PC-3 (cell line): Measurements from ENCODE around the gene ZCWPW1. TPM values are rescaled to one million over a fixed set of nuclear protein-coding genes. Genes with fewer than 3 reads are reported as not detected.
"Not testable (repeated sequence)": the region's sequence is repeated elsewhere in the genome, so short reads cannot be mapped to it uniquely, and the experiment has no call there.

Source experiments
- ATAC-seq: fragments of 200-7000 bp; cut with Tn5 transposase; 2 replicates; pipeline ENCODE4 v1.9.1; 2020; ENCODE audit warnings: mild to moderate bottlenecking, moderate library complexity
- BruUV-seq: library from RNA; stranded (reverse); fragments of 400-500 nt; replicated peaks from 2 replicates; lab custom pipeline; 2021; lab: Mats Ljungman, UMichigan
- CTCF ChIA-PET: fragments of 300-600 bp; sonication (Branson Sonifier 250); formaldehyde crosslinking; loops from one replicate; lab custom pipeline; 2022; ENCODE audit warnings: antibody characterized with exemption; lab: Charles Lee
- POLR2A ChIA-PET: fragments of 300-600 bp; sonication (Branson Sonifier 250); formaldehyde crosslinking; loops from one replicate; lab custom pipeline; 2022; ENCODE audit warnings: antibody characterized with exemption; ENCODE audit not compliant: unreplicated experiment; lab: Charles Lee
- DNase-seq: peaks from one replicate; pipeline ENCODE4 v3.0.0-alpha.2; 2015
- H2AFZ ChIP-seq: fragments of 300-600 bp; sonication (generic); 2 replicates; pipeline ENCODE4 v1.6.0; 2016; ENCODE audit warnings: antibody characterized with exemption, low read length
- H3F3A ChIP-seq: fragments of 300-600 bp; sonication (generic); one replicate; pipeline ENCODE4 v1.6.0; 2017; ENCODE audit warnings: antibody characterized with exemption, low read length, control low read depth, mild to moderate bottlenecking; ENCODE audit not compliant: unreplicated experiment
- H3K27ac ChIP-seq: fragments of 300-600 bp; sonication (generic); 2 replicates; pipeline ENCODE4 v1.5.1; 2016; ENCODE audit warnings: mild to moderate bottlenecking, low read length
- H3K27me3 ChIP-seq: fragments of 300-600 bp; sonication (generic); 2 replicates; pipeline ENCODE4 v1.6.1; 2016; ENCODE audit warnings: low read length, mixed read lengths
- H3K36me3 ChIP-seq: fragments of 300-600 bp; sonication (generic); 2 replicates; pipeline ENCODE4 v1.6.1; 2016; ENCODE audit warnings: low read depth, mixed run types, low read length, mixed read lengths
- H3K4me1 ChIP-seq: fragments of 300-600 bp; sonication (generic); 2 replicates; pipeline ENCODE4 v1.5.1; 2016; ENCODE audit warnings: low read length; ENCODE audit not compliant: insufficient read depth
- H3K4me2 ChIP-seq: fragments of 300-600 bp; sonication (generic); 2 replicates; pipeline ENCODE4 v1.6.0; 2016; ENCODE audit warnings: low read length
- H3K4me3 ChIP-seq: fragments of 300-600 bp; sonication (generic); 2 replicates; pipeline ENCODE4 v1.5.1; 2016; ENCODE audit warnings: mild to moderate bottlenecking, low read length, mixed read lengths
- H3K79me2 ChIP-seq: fragments of 300-600 bp; sonication (generic); 2 replicates; pipeline ENCODE4 v1.6.1; 2017; ENCODE audit warnings: low read length, mixed read lengths
- H3K9ac ChIP-seq: fragments of 300-600 bp; sonication (generic); 2 replicates; pipeline ENCODE4 v1.6.0; 2016; ENCODE audit warnings: mild to moderate bottlenecking, low read length
- H3K9me2 ChIP-seq: fragments of 300-600 bp; sonication (generic); replicated peaks from 2 replicates; pipeline ENCODE4 v1.6.1; 2016; ENCODE audit warnings: mixed run types, low read length, mixed read lengths
- H3K9me3 ChIP-seq: fragments of 300-600 bp; sonication (generic); 2 replicates; pipeline ENCODE4 v1.6.1; 2016; ENCODE audit warnings: low read length, mixed read lengths
- H4K20me1 ChIP-seq: fragments of 300-600 bp; sonication (generic); 2 replicates; pipeline ENCODE4 v1.6.1; 2016; ENCODE audit warnings: low read length, mixed read lengths
- EZH2 ChIP-seq: fragments of 300-600 bp; sonication (generic); IDR thresholded peaks from one replicate; pipeline ENCODE4 v1.6.1; 2017; ENCODE audit warnings: antibody characterized with exemption, mild to moderate bottlenecking, low read length; ENCODE audit not compliant: unreplicated experiment
- EZH2phosphoT487 ChIP-seq: fragments of 300-600 bp; sonication (generic); IDR thresholded peaks from 2 replicates; pipeline ENCODE4 v1.6.1; 2018; ENCODE audit warnings: mild to moderate bottlenecking, antibody characterized with exemption, low read length, borderline replicate concordance
- intact Hi-C: fragments of 100-400 bp; cut with micrococcal nuclease; formaldehyde crosslinking; loops from 2 replicates; pipeline ENCODE4 v1.9.0; 2023
- total RNA-seq: library from RNA; depleted of rRNA; stranded (reverse); fragments of >200 nt; gene quantifications from 2 replicates; pipeline ENCODE4 v1.2.3, GENCODE V29; 2014
- TF ChIP-seq, protein P1 (sequence below): fragments of 300-600 bp; sonication (generic); conservative IDR thresholded peaks from 2 replicates; pipeline ENCODE4 v1.5.1; 2017; ENCODE audit warnings: antibody characterized with exemption, low read depth, mild to moderate bottlenecking, low read length

ZCWPW1 gene
- total RNA-seq, 1 experiment from 2014 or later = 2.2 TPM

DNA sequence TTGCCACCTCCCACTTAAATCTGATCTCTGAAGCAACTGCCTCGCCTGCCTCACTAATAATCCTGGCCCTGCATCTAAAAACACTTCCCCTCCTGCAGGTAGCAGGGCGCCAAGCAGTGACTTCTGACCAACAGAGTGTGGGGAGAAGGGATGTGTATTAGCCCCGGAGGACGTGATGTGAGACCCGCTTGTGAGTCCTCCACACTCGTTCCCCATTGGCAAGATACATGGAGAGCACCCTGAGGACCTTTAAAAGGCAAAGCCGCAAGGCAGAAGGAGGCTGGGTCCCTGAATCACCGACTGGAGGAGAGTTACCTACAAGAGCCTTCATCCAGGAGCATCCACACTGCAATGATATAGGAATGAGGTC is 61.3 kb downstream of the ZCWPW1 start:
- Histone ChIP-seq H3K9me2 (no peaks in the 10 kb centered on the region), H2AFZ (no peak overlapping the region), H3K9me3 (no peaks in the 10 kb centered on the region), H3K4me3 (no peak overlapping the region), H3K36me3 (peaks cover 16% of the 10 kb centered on the region; the same call in 1 of the 2 replicates), H3K27me3 (no peaks in the 10 kb centered on the region), H4K20me1 (no peaks in the 10 kb centered on the region), H3K4me2 (no peak overlapping the region), H3K27ac (no peak overlapping the region), H3F3A (no peaks in the 10 kb centered on the region), H3K79me2 (no peaks in the 10 kb centered on the region), H3K9ac (no peak overlapping the region), H3K4me1 (no peaks in the 10 kb centered on the region)
- no peak for ATAC-seq
- BruUV-seq = no TSS peak
- no peak for DNase-seq
- intact Hi-C loops = no loop called here
- TF ChIP-seq, protein P1, sequence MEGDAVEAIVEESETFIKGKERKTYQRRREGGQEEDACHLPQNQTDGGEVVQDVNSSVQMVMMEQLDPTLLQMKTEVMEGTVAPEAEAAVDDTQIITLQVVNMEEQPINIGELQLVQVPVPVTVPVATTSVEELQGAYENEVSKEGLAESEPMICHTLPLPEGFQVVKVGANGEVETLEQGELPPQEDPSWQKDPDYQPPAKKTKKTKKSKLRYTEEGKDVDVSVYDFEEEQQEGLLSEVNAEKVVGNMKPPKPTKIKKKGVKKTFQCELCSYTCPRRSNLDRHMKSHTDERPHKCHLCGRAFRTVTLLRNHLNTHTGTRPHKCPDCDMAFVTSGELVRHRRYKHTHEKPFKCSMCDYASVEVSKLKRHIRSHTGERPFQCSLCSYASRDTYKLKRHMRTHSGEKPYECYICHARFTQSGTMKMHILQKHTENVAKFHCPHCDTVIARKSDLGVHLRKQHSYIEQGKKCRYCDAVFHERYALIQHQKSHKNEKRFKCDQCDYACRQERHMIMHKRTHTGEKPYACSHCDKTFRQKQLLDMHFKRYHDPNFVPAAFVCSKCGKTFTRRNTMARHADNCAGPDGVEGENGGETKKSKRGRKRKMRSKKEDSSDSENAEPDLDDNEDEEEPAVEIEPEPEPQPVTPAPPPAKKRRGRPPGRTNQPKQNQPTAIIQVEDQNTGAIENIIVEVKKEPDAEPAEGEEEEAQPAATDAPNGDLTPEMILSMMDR = no peak
- no peak for TF ChIP-seq EZH2phosphoT487
- no peak for TF ChIP-seq EZH2
- ChIA-PET CTCF (no interaction called here), POLR2A (no interaction called here)

DNA sequence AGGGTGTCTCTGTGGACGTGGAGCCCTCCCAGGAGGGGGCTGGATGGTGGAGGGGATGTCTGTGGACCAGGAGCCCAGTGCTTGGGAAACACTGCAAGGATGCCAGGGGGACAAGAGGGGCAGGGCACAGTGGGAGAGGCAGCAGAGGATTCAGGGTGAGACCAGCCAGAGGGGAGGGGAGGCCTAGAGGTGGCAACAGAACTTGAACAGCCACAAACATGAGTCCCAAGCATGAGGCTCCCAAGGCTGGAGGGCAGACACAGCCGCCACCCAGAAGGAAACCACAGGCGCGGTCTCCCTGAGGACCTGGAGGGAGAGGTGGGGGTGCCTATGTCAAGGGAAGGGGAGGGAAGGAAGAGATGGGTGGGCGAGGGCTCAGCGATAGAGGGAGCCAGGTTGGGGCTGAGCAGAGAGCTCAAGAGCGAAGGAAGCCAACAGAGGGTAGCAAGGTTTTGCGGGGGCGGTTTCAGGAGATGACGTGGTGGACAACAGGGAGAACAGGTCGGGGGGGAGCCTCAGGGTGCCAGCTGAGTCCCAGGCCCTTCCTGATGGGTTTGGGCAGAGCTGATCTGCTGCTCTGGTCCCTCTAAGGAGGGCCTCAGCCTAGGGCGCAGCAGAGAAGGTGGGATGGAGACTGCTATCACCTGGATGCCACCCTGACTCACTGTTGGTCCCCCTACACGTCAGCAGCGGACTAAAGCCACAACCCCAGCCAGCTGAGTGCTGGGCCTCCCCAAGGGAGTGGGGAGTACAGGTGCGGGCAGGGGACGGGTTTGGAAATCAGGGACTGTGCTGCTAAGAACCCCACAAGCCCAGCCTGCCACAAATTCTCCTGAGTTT is 61.9 kb downstream of the ZCWPW1 start:
- Histone ChIP-seq H3K9ac (no peak overlapping the region), H3K27me3 (no peaks in the 10 kb centered on the region), H2AFZ (no peak overlapping the region), H3K4me3 (no peak overlapping the region), H3F3A (no peaks in the 10 kb centered on the region), H3K27ac (no peak overlapping the region), H4K20me1 (no peaks in the 10 kb centered on the region), H3K4me2 (no peak overlapping the region), H3K9me2 (no peaks in the 10 kb centered on the region), H3K36me3 (peaks cover 19% of the 10 kb centered on the region; the same call in 1 of the 2 replicates), H3K79me2 (no peaks in the 10 kb centered on the region), H3K4me1 (no peaks in the 10 kb centered on the region), H3K9me3 (no peaks in the 10 kb centered on the region)
- BruUV-seq = no TSS peak
- intact Hi-C loops = no loop called here
- TF ChIP-seq, protein P1 = no peak
- TF ChIP-seq EZH2phosphoT487 (no peak), EZH2 (no peak)
- ChIA-PET CTCF (no interaction called here), POLR2A (no interaction called here)
- no peak; the same call in 1 of the 2 replicates for ATAC-seq
- DNase-seq = no peak

- intact Hi-C loops, H2AFZ ChIP-seq, H3K9me2 ChIP-seq, H3F3A ChIP-seq, H4K20me1 ChIP-seq, H3K9me3 ChIP-seq, POLR2A ChIA-PET, H3K4me1 ChIP-seq, H3K27me3 ChIP-seq, CTCF ChIA-PET, DNase-seq, H3K4me3 ChIP-seq, H3K9ac ChIP-seq, H3K79me2 ChIP-seq, BruUV-seq, ATAC-seq, H3K27ac ChIP-seq, H3K4me2 ChIP-seq: not testable (repeated sequence)
- peaks cover 19% of the 10 kb centered on the region; the same call in 1 of the 2 replicates for H3K36me3 ChIP-seq
Measured at GRCh38 chr7:100365998-100366367, 62.5 kb downstream of the ZCWPW1 start.
